Measurements from ENCODE around the gene KIAA1210.

The KIAA1210 gene

GRCh38 chrX:119071381-119071780, 56.2 kb downstream of the KIAA1210 start:
- Histone ChIP-seq H3K27ac (no peak overlapping the region), H3K36me3 (no peaks in the 10 kb centered on the region), H3K4me1 (ENCODE audit: control insufficient read depth in 1 of 2, insufficient read depth in 1 of 2, low read depth in 1 of 2, low read length in 1 of 2) (no peaks in the 10 kb centered on the region), H3K27me3 (no peaks in the 10 kb centered on the region), H3K4me3 (ENCODE audit: low read depth in 1 of 2, low read length in 1 of 2) (no peak overlapping the region), H3K9me3 (no peaks in the 10 kb centered on the region)
- TF ChIP-seq CTCF (IDR thresholded peaks at IDR 0.05), result no peak

GRCh38 chrX:119069762-119070161, 57.9 kb downstream of the KIAA1210 start:
- Histone ChIP-seq H3K4me3 (ENCODE audit: low read depth in 1 of 2, low read length in 1 of 2) (no peak overlapping the region), H3K9me3 (no peaks in the 10 kb centered on the region), H3K4me1 (ENCODE audit: control insufficient read depth in 1 of 2, insufficient read depth in 1 of 2, low read depth in 1 of 2, low read length in 1 of 2) (no peaks in the 10 kb centered on the region), H3K27ac (no peak overlapping the region), H3K36me3 (no peaks in the 10 kb centered on the region), H3K27me3 (no peaks in the 10 kb centered on the region)
- TF ChIP-seq CTCF (IDR thresholded peaks at IDR 0.05), result no peak

- Histone ChIP-seq H3K27ac (no peak overlapping the region), H3K9me3 (no peaks in the 10 kb centered on the region), H3K27me3 (no peaks in the 10 kb centered on the region), H3K4me3 (ENCODE audit: low read depth in 1 of 2, low read length in 1 of 2) (no peak overlapping the region), H3K4me1 (ENCODE audit: control insufficient read depth in 1 of 2, insufficient read depth in 1 of 2, low read depth in 1 of 2, low read length in 1 of 2) (no peaks in the 10 kb centered on the region), H3K36me3 (no peaks in the 10 kb centered on the region)
- no peak for TF ChIP-seq CTCF (IDR thresholded peaks at IDR 0.05)
These were observed 58.5 kb downstream of the KIAA1210 start for GRCh38 chrX:119069128-119069527.

GRCh38 chrX:119067023-119067739, 60.4 kb downstream of the KIAA1210 start:
- Histone ChIP-seq H3K36me3 (no peaks in the 10 kb centered on the region), H3K4me1 (ENCODE audit: control insufficient read depth in 1 of 2, insufficient read depth in 1 of 2, low read depth in 1 of 2, low read length in 1 of 2) (no peaks in the 10 kb centered on the region), H3K4me3 (ENCODE audit: low read depth in 1 of 2, low read length in 1 of 2) (no peak overlapping the region), H3K9me3 (no peaks in the 10 kb centered on the region), H3K27me3 (no peaks in the 10 kb centered on the region), H3K27ac (no peak overlapping the region)
- TF ChIP-seq CTCF (IDR thresholded peaks at IDR 0.05), result no peak

GRCh38 chrX:119063428-119063827, 64.2 kb downstream of the KIAA1210 start:
- H3K27me3 ChIP-seq, result no peaks in the 10 kb centered on the region
- no peaks in the 10 kb centered on the region for H3K36me3 ChIP-seq
- H3K9me3 ChIP-seq, result no peaks in the 10 kb centered on the region

More at GRCh38 chrX:119063428-119063827, 64.2 kb downstream of the KIAA1210 start:
- no peak for TF ChIP-seq CTCF (IDR thresholded peaks at IDR 0.05)
- Histone ChIP-seq H3K4me3 (ENCODE audit: low read depth in 1 of 2, low read length in 1 of 2) (no peak overlapping the region), H3K4me1 (ENCODE audit: control insufficient read depth in 1 of 2, insufficient read depth in 1 of 2, low read depth in 1 of 2, low read length in 1 of 2) (no peaks in the 10 kb centered on the region), H3K27ac (no peak overlapping the region)

All from neutrophil (primary cell).